ENCODE data around the gene ATP2B2. TPM values are rescaled to one million over a fixed set of nuclear protein-coding genes. Genes with fewer than 3 reads are reported as not detected.

Gene ATP2B2
- total and polyA plus RNA-seq, 10 of the 15 experiments (the other 5 are each of a cell fraction or from before 2014, with no cell fraction given) = 0.04 TPM; not detected in 9

DNA sequence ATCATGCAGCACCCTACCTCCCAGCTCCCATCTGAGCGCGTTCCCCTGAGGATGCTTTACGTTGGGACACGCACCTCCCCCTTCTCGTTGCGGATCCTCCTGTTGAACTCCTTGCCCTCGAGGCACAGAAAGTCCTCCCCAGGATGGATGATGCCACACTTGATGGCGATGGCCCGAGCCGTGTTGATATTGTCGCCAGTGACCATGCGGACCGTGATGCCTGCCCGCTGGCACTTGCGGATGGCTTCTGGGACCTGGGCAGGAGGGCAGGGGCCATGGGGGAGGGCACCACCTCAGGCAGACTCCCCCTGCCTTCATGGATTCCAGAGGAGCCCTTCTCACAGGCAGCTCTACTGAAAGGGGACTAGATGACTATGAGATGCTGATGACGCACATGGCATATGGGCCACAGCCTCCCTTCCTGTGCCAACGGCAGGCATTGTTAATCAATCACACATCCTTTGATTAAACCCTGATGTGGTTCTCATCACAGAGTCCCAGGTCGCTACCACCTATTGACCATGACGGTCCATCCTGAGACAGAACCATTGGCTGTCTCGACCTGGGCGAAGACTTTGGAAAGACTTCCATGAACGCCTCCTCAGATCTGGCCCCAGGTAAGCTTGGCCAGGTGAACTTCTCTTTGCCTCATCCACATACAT, 154.9 kb downstream of the ATP2B2 start (continued):
- TF ChIP-seq ZNF217 (IDR thresholded peaks at IDR 0.05) (no peak), MEF2A (IDR thresholded peaks at IDR 0.05; ENCODE audit: insufficient read depth, low read depth, low read length) (no peak), NRF1 (conservative IDR thresholded peaks at IDR 0.05; ENCODE audit: low read depth, low read length) (no peak), TCF7 (IDR thresholded peaks at IDR 0.05; ENCODE audit: borderline replicate concordance) (no peak)

DNA sequence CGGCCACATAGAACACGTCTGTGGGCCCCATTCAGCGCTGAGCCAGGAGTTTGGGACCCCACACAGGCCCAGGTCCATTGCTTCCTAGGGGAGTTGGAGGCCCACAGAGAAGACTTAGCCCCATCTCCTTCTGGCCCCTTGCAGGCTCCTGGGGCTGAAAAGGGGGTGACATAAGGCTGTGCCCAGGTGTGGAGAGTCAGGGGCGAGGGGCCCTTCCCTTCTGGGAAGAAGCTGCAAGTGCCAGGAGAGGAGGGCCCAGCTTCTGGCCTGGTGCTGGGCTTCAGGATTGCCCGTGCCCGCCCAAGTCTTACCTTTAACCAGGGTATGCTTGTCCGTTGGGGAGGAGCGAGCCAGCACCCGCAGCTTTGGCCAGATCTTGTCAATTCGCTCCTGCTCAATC, 155.6 kb downstream of the ATP2B2 start:
- ChIA-PET RAD21 (ENCODE audit: unreplicated experiment) (no interaction called here), SMC1A (ENCODE audit: uncharacterized antibody, unreplicated experiment) (no interaction called here), POLR2A (interaction anchor here (0.6 kb wide), 1 partner anchor 232 kb away, joined by 3 read pairs; no protein-coding TSS in a partner anchor), CTCF (no interaction called here)
- Histone ChIP-seq H3K4me2 (ENCODE audit: control insufficient read depth, insufficient read depth) (no peak overlapping the region), H3K9me3 (replicated peaks; ENCODE audit: control insufficient read depth, insufficient read depth, low read length) (no peaks in the 10 kb centered on the region), H4K20me1 (ENCODE audit: control insufficient read depth, insufficient read depth) (no peaks in the 10 kb centered on the region), H3K9ac (ENCODE audit: control insufficient read depth, insufficient read depth, low read length) (no peak overlapping the region), H3K27me3 (replicated peaks in 1 of 2; ENCODE audit: control insufficient read depth in 2 of 2, insufficient read depth in 2 of 2, low read length in 1 of 2) (peaks cover 2 to 3% of the 10 kb centered on the region in 2 experiments; a peak in 2 of 4 replicates), H3K79me2 (ENCODE audit: control insufficient read depth, insufficient read depth, low read length) (no peaks in the 10 kb centered on the region), H3K4me3 (no peak overlapping the region), H3K36me3 (ENCODE audit: control insufficient read depth in 2 of 2, insufficient read depth in 2 of 2, low read length in 1 of 2) (no peaks in the 10 kb centered on the region), H2AFZ (ENCODE audit: control insufficient read depth, low read depth, low read length) (no peak overlapping the region), H3K27ac (ENCODE audit: control insufficient read depth, insufficient read depth) (no peak overlapping the region), H3K4me1 (ENCODE audit: control insufficient read depth, insufficient read depth, low read length) (no peaks in the 10 kb centered on the region)
- BruUV-seq (replicated peaks) = no TSS peak
- in situ Hi-C loops (cut with MboI) = no loop called here
- intact Hi-C loops (cut with micrococcal nuclease; ENCODE audit: unreplicated experiment) = no loop called here
- FAIRE-seq (no peak), ATAC-seq (no peak), DNase-seq (ENCODE audit: low read depth, low spot score) (no peak)
- TF ChIP-seq RELA (IDR thresholded peaks at IDR 0.05; ENCODE audit: borderline replicate concordance, partially characterized antibody) = no peak
- no peak for TF ChIP-seq TAF1 (IDR thresholded peaks at IDR 0.05; ENCODE audit: borderline replicate concordance, low read depth, low read length)
- TF ChIP-seq ZNF24 (IDR thresholded peaks at IDR 0.05) = no peak
- no peak for TF ChIP-seq NR2C1 (IDR thresholded peaks at IDR 0.05)
- TF ChIP-seq, protein P1, sequence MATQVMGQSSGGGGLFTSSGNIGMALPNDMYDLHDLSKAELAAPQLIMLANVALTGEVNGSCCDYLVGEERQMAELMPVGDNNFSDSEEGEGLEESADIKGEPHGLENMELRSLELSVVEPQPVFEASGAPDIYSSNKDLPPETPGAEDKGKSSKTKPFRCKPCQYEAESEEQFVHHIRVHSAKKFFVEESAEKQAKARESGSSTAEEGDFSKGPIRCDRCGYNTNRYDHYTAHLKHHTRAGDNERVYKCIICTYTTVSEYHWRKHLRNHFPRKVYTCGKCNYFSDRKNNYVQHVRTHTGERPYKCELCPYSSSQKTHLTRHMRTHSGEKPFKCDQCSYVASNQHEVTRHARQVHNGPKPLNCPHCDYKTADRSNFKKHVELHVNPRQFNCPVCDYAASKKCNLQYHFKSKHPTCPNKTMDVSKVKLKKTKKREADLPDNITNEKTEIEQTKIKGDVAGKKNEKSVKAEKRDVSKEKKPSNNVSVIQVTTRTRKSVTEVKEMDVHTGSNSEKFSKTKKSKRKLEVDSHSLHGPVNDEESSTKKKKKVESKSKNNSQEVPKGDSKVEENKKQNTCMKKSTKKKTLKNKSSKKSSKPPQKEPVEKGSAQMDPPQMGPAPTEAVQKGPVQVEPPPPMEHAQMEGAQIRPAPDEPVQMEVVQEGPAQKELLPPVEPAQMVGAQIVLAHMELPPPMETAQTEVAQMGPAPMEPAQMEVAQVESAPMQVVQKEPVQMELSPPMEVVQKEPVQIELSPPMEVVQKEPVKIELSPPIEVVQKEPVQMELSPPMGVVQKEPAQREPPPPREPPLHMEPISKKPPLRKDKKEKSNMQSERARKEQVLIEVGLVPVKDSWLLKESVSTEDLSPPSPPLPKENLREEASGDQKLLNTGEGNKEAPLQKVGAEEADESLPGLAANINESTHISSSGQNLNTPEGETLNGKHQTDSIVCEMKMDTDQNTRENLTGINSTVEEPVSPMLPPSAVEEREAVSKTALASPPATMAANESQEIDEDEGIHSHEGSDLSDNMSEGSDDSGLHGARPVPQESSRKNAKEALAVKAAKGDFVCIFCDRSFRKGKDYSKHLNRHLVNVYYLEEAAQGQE (IDR thresholded peaks at IDR 0.05; ENCODE audit: low read depth, low read length) = no peak
- TF ChIP-seq NFIC (IDR thresholded peaks at IDR 0.05; ENCODE audit: low read depth, low read length) = no peak
- TF ChIP-seq GABPA (IDR thresholded peaks at IDR 0.05; ENCODE audit: low read depth) = no peak
- no peak for TF ChIP-seq PAX5 (IDR thresholded peaks at IDR 0.05; ENCODE audit: borderline replicate concordance, low read depth, low read length)
- TF ChIP-seq SRF (IDR thresholded peaks at IDR 0.05; ENCODE audit: low read depth in 2 of 2, low read length in 2 of 2) = no peak
- no peak for TF ChIP-seq RUNX3 (IDR thresholded peaks at IDR 0.05; ENCODE audit: low read length)
- no peak for TF ChIP-seq BACH1 (IDR thresholded peaks at IDR 0.05; ENCODE audit: borderline replicate concordance)
- no peak for TF ChIP-seq JUND (IDR thresholded peaks at IDR 0.05; ENCODE audit: low read depth, low read length)
- no peak for TF ChIP-seq ASH2L (IDR thresholded peaks at IDR 0.05; ENCODE audit: borderline replicate concordance, low read depth)
- TF ChIP-seq ZNF274 (IDR thresholded peaks at IDR 0.05; ENCODE audit: insufficient read depth, insufficient read length) = no peak
- TF ChIP-seq MEF2A (IDR thresholded peaks at IDR 0.05; ENCODE audit: insufficient read depth, low read depth, low read length) = no peak
- 40% methylated on average over 9 of the region's 10 CpGs for WGBS (ENCODE audit: insufficient coverage, insufficient replicate concordance, low lambda C conversion rate, missing lambda C conversion rate)
